GM12875 (cell line): ENCODE results near the gene MYO1G.

Experiments used
- H3K4me3 ChIP-seq: one replicate; pipeline ENCODE4 v1.5.1; 2011; ENCODE audit warnings: low read depth, low read length, control low read depth
- TF ChIP-seq, protein P1 (sequence below): IDR thresholded peaks from 2 replicates; pipeline ENCODE4 v1.5.1; 2011; ENCODE audit warnings: low read depth, mild to moderate bottlenecking, control low read depth, inconsistent platforms, low read length, moderate library complexity, borderline replicate concordance; ENCODE audit not compliant: insufficient read depth

Gene MYO1G

DNA sequence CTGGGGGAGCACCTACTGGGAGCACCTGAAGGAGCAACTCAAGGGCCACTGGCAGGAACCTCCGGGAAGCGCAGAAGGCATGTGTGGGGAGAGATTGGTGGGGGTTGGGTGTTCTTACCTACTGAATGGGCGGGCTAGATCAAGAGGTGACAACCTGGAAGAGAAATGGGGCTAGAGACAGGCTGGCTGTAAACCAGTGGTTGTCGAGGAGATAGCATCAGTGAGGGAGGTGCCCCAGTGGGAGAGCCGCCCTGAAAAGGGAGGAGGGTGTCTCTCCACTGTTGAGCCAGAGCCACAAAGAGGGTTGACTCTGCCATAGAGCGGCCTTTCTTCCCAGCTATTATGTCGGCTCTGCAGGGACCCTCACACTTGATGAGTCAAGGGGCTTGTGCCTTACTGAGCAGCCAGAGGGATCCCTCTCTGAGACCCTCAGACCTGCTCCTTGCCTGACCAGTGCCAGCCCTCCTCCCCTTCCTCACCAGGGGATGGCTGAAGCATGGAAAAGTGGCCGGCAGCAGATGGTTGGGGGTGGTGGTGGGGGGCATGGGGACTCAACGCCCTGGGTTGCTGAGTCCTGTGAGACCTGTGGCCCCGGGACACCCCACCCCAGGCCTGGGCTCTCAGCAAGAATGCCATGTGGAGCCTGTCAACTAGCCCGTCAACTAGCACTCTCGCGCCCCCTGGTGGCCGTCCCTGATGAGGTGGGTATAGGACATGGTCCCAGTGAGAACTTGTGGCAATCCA is 57.0 kb downstream of the MYO1G start:
- H3K4me3 ChIP-seq = no peak overlapping the region
- TF ChIP-seq, protein P1, sequence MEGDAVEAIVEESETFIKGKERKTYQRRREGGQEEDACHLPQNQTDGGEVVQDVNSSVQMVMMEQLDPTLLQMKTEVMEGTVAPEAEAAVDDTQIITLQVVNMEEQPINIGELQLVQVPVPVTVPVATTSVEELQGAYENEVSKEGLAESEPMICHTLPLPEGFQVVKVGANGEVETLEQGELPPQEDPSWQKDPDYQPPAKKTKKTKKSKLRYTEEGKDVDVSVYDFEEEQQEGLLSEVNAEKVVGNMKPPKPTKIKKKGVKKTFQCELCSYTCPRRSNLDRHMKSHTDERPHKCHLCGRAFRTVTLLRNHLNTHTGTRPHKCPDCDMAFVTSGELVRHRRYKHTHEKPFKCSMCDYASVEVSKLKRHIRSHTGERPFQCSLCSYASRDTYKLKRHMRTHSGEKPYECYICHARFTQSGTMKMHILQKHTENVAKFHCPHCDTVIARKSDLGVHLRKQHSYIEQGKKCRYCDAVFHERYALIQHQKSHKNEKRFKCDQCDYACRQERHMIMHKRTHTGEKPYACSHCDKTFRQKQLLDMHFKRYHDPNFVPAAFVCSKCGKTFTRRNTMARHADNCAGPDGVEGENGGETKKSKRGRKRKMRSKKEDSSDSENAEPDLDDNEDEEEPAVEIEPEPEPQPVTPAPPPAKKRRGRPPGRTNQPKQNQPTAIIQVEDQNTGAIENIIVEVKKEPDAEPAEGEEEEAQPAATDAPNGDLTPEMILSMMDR = peak; percentile 85

DNA sequence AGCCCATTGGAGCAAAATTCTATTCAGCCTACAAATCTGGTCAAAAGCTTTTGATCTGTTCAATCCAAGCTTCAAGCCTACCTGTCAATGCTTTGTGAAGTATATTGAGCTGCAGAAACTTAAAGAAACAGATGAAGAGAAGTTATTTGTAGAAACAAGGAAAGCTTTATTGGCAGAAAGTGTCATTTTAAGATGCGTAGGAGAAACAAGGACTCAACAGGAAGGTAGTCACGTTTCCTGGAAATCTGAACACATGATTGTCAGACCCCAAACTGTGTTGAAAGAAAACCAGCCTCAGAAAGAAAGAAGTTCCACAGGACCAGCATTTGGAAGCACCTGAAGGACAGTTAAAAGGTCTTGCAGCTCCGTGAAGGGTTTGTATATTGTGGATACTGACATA is 58.7 kb downstream of the MYO1G start:
- TF ChIP-seq, protein P1 = no peak
- H3K4me3 ChIP-seq = no peak overlapping the region

DNA sequence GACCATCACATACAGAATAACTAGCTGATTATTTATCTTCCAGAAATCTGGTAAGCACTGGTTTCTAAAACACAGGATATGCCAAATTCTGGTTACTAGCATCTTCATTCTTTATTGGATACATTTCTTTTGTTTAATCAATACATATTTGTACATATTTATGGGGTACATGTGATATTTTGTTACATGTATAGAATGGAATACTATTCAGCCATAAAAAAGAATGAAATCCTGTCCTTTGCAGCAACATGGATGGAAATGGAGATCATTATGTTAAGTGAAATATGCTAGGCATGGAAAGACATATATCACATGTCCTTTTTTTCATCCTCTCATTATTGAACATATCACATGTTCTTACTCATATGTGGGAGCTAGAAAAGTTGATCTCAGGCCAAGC is 60.8 kb downstream of the MYO1G start:
- H3K4me3 ChIP-seq = no peak overlapping the region
- TF ChIP-seq, protein P1 = no peak

DNA sequence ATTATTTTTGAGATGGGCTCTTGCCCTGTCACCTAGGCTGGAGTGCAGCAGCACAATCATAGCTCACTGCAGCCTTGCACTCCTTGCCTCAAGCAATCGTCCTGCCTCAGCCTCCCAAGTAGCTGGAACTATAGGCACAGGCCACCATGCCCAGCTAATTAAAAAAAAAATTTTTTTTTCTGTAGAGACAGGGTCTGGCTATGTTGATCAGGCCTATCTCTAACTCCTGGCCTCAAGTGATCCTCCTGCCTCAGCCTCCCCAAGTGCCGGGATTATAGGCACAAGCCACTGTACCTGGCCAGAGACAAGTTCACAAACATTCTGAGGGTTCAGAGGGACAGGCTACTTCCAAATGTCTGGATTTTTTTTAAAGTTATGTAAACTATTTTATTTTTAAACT is 61.4 kb downstream of the MYO1G start:
- no peak overlapping the region for H3K4me3 ChIP-seq
- TF ChIP-seq, protein P1 = no peak

DNA sequence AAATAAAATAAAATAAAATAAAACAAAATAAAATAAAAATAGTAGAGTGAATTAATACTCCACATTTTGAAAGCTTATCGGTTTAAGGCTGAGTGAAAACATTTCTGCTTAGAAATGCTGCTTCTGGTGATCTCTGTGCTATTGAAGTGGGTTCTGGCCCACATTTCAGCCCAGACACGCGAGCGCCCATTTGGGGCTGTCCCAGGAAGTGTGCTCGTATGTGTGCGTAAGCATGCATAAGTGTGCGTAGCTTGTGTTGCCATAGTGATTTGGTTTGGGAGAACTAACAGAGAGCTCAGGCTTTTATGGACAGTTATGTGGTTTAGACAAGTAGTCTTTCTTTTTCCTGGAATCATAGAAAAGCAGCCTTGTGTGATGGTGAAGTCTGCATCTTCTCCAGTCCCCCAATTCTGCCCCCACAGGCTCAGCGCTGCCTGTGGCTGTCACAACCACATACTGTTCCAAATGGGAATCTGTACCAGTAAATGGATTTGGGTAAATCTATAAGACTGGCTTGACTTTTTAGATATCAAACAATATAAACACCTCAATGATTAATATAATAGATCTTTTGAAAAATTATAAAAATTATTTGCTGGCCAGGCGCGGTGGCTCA is 63.7 kb downstream of the MYO1G start:
- TF ChIP-seq, protein P1 = no peak
- no peak overlapping the region for H3K4me3 ChIP-seq

DNA sequence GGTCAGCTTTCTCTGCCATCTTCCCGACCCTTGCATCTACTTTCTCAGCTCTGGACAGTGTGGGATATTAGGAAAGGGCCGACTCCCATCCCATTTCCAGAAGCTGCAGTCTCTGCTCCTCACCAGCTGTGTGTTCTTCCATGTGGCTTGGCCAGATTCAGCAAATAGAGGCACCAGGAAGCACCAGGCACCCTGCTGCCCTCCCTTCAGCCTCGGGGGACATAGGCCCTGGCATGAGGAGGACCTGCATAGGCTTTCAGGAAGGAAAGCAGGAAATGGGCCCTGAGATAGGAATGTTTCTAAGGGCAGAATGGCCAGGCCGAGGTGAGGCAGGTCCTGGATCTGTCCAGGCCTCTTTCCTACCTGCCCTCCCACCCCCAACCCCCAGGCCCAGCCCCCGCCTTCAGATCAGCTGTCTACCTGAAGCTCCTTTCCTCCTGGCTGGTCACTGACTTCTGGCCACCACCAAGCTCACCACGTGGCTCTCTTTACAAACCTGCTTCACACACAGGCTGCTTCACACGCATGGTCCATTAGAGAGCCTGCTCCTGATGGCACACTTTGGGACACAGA is 66.0 kb downstream of the MYO1G start:
- TF ChIP-seq, protein P1 = no peak
- H3K4me3 ChIP-seq = no peak overlapping the region
